ENCODE measurements around the gene SLC1A5.

Gene SLC1A5

GRCh38 chr19:46737761-46738171 lies 50.6 kb downstream of the SLC1A5 start:
- TF ChIP-seq ZNF670 (tag by site-specific recombination; IDR thresholded peaks at IDR 0.05; ENCODE audit: low read depth), result no peak
- H3K36me3 ChIP-seq (ENCODE audit: control insufficient read depth in 2 of 2, insufficient read depth in 1 of 2, low read length in 2 of 2), result peaks cover 45 to 81% of the 10 kb centered on the region in 2 experiments
- no peaks in the 10 kb centered on the region for H3K9me3 ChIP-seq (ENCODE audit: control insufficient read depth, insufficient read depth, low read depth, low read length)
- no peak overlapping the region for H3K4me3 ChIP-seq (ENCODE audit: low read depth, low read length)
- no peak overlapping the region for H3K27ac ChIP-seq (ENCODE audit: extremely low read depth, low read depth, low read length)
- CTCF ChIA-PET, result interaction anchor here (0.5 to 1.5 kb wide), 7 partner anchors 12 to 103 kb away, joined by 3 to 5 read pairs (median 3); partner anchors contain the start of gene DACT3
- no peaks in the 10 kb centered on the region for H3K4me1 ChIP-seq (ENCODE audit: control insufficient read depth, insufficient read depth, low read length)
- POLR2A ChIA-PET, result interaction anchor here (0.7 to 0.8 kb wide), 2 partner anchors 9 to 23 kb away, joined by 3 to 4 read pairs; no protein-coding TSS in a partner anchor

DNA sequence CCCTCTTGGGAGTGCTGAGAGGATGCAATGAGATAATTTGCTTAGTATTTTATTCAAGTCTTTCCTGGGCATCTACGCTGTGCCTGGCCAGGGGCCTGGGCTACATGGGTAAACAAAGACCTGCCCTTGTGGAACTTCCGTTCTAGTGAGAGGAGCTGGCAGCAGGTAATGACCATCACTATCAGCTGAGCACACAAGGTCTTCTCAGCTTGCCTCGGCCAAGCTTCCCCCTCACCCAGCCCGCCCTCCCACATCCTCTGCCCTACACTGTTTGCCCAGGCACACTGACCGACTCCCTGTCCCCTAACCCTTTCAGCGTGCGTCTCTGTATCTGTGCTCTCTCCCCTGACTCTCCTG lies 51.1 kb downstream of the SLC1A5 start:
- Histone ChIP-seq H3K4me3 (ENCODE audit: low read depth, low read length) (no peak overlapping the region), H3K9me3 (ENCODE audit: control insufficient read depth, insufficient read depth, low read depth, low read length) (no peaks in the 10 kb centered on the region), H3K27ac (ENCODE audit: extremely low read depth, low read depth, low read length) (peak overlapping the region; percentile 46; the same call in 1 of the 2 replicates), H3K36me3 (ENCODE audit: control insufficient read depth in 2 of 2, insufficient read depth in 1 of 2, low read length in 2 of 2) (peaks cover 43 to 84% of the 10 kb centered on the region in 2 experiments), H3K4me1 (ENCODE audit: control insufficient read depth, insufficient read depth, low read length) (no peaks in the 10 kb centered on the region)
- ChIA-PET CTCF (interaction anchor here (0.5 to 1.5 kb wide), 8 partner anchors 9 to 104 kb away, joined by 3 to 5 read pairs (median 3); partner anchors contain the start of gene DACT3), POLR2A (interaction anchor here (0.7 to 0.8 kb wide), 2 partner anchors 9 to 22 kb away, joined by 3 to 4 read pairs; no protein-coding TSS in a partner anchor)
- TF ChIP-seq ZSCAN16 (tag by site-specific recombination; IDR thresholded peaks at IDR 0.05) (no peak), ZNF394 (tag by site-specific recombination; IDR thresholded peaks at IDR 0.05; ENCODE audit: borderline replicate concordance) (no peak), ZNF610 (tag by site-specific recombination; IDR thresholded peaks at IDR 0.05; ENCODE audit: borderline replicate concordance) (no peak), ZFP37 (tag by site-specific recombination; IDR thresholded peaks at IDR 0.05) (no peak), ZNF391 (tag by site-specific recombination; IDR thresholded peaks at IDR 0.05; ENCODE audit: borderline replicate concordance, low read depth) (no peak), ZNF157 (tag by site-specific recombination; IDR thresholded peaks at IDR 0.05) (no peak), ZNF768 (tag by site-specific recombination; IDR thresholded peaks at IDR 0.05) (no peak), ZNF76 (tag by site-specific recombination; IDR thresholded peaks at IDR 0.05; ENCODE audit: borderline replicate concordance, low read depth) (no peak), ZNF449 (tag by site-specific recombination; IDR thresholded peaks at IDR 0.05) (no peak)
- TF ChIP-seq, protein P1, sequence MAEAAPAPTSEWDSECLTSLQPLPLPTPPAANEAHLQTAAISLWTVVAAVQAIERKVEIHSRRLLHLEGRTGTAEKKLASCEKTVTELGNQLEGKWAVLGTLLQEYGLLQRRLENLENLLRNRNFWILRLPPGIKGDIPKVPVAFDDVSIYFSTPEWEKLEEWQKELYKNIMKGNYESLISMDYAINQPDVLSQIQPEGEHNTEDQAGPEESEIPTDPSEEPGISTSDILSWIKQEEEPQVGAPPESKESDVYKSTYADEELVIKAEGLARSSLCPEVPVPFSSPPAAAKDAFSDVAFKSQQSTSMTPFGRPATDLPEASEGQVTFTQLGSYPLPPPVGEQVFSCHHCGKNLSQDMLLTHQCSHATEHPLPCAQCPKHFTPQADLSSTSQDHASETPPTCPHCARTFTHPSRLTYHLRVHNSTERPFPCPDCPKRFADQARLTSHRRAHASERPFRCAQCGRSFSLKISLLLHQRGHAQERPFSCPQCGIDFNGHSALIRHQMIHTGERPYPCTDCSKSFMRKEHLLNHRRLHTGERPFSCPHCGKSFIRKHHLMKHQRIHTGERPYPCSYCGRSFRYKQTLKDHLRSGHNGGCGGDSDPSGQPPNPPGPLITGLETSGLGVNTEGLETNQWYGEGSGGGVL (tag by site-specific recombination; IDR thresholded peaks at IDR 0.05), result no peak
- TF ChIP-seq, protein P2, sequence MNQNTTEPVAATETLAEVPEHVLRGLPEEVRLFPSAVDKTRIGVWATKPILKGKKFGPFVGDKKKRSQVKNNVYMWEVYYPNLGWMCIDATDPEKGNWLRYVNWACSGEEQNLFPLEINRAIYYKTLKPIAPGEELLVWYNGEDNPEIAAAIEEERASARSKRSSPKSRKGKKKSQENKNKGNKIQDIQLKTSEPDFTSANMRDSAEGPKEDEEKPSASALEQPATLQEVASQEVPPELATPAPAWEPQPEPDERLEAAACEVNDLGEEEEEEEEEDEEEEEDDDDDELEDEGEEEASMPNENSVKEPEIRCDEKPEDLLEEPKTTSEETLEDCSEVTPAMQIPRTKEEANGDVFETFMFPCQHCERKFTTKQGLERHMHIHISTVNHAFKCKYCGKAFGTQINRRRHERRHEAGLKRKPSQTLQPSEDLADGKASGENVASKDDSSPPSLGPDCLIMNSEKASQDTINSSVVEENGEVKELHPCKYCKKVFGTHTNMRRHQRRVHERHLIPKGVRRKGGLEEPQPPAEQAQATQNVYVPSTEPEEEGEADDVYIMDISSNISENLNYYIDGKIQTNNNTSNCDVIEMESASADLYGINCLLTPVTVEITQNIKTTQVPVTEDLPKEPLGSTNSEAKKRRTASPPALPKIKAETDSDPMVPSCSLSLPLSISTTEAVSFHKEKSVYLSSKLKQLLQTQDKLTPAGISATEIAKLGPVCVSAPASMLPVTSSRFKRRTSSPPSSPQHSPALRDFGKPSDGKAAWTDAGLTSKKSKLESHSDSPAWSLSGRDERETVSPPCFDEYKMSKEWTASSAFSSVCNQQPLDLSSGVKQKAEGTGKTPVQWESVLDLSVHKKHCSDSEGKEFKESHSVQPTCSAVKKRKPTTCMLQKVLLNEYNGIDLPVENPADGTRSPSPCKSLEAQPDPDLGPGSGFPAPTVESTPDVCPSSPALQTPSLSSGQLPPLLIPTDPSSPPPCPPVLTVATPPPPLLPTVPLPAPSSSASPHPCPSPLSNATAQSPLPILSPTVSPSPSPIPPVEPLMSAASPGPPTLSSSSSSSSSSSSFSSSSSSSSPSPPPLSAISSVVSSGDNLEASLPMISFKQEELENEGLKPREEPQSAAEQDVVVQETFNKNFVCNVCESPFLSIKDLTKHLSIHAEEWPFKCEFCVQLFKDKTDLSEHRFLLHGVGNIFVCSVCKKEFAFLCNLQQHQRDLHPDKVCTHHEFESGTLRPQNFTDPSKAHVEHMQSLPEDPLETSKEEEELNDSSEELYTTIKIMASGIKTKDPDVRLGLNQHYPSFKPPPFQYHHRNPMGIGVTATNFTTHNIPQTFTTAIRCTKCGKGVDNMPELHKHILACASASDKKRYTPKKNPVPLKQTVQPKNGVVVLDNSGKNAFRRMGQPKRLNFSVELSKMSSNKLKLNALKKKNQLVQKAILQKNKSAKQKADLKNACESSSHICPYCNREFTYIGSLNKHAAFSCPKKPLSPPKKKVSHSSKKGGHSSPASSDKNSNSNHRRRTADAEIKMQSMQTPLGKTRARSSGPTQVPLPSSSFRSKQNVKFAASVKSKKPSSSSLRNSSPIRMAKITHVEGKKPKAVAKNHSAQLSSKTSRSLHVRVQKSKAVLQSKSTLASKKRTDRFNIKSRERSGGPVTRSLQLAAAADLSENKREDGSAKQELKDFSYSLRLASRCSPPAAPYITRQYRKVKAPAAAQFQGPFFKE (tag by site-specific recombination; IDR thresholded peaks at IDR 0.05; ENCODE audit: borderline replicate concordance), result no peak

Data from HEK293 (cell line).